ENCODE measurements around the gene SMAD5. TPM values are rescaled to one million over a fixed set of nuclear protein-coding genes. Genes with fewer than 3 reads are reported as not detected.

The SMAD5 gene
- total RNA-seq, 1 donor from 2014 or later: 71.3 TPM

DNA sequence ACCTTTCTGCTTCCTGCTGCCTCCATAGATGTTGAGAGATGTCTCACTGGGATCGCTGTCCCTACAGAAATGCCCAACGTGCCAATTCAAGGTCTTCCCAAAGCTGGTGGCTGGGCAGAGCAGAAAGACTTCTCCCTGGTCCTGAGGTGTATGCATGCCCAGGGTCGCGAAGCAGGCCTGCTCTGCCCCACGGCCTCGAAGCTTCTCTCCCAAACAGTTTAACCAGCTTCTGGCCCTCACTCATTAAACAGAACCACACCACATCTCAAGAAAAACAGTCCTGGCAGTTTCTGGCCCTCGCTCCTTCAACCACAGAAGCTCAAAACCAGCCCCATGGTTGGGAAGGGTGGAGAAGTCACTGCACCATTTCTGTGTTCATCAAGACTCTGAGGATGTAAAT, 75.0 kb downstream of the SMAD5 start:
- Mint-ChIP-seq H3K27me3 (ENCODE audit: low read depth, unreplicated experiment) (peaks cover 23% of the 10 kb centered on the region), H3K4me1 (ENCODE audit: low read depth, unreplicated experiment) (peaks cover 7% of the 10 kb centered on the region), H3K36me3 (ENCODE audit: low read depth, unreplicated experiment) (peaks cover 44% of the 10 kb centered on the region), H3K27ac (ENCODE audit: unreplicated experiment) (no peak overlapping the region), H3K4me3 (ENCODE audit: unreplicated experiment) (no peak overlapping the region), H3K9me3 (ENCODE audit: unreplicated experiment) (peaks cover 19% of the 10 kb centered on the region)
- no peak overlapping the region for H2AFZ ChIP-seq (ENCODE audit: low read depth, low read length)
- DNase-seq (ENCODE audit: low read depth): no peak
- H3K36me3 ChIP-seq (ENCODE audit: insufficient read depth, low read length): no peaks in the 10 kb centered on the region
- peaks cover 10% of the 10 kb centered on the region for H3K4me1 ChIP-seq (ENCODE audit: insufficient read depth, low read length)
- no peaks in the 10 kb centered on the region for H3K79me2 ChIP-seq (ENCODE audit: insufficient read depth, low read length)
- H4K20me1 ChIP-seq (ENCODE audit: insufficient read depth, low read length): no peaks in the 10 kb centered on the region
- H3K9me3 ChIP-seq (ENCODE audit: insufficient read depth, low read depth, low read length): peaks cover 4% of the 10 kb centered on the region
- FAIRE-seq: no peak
- TF ChIP-seq, protein P1, sequence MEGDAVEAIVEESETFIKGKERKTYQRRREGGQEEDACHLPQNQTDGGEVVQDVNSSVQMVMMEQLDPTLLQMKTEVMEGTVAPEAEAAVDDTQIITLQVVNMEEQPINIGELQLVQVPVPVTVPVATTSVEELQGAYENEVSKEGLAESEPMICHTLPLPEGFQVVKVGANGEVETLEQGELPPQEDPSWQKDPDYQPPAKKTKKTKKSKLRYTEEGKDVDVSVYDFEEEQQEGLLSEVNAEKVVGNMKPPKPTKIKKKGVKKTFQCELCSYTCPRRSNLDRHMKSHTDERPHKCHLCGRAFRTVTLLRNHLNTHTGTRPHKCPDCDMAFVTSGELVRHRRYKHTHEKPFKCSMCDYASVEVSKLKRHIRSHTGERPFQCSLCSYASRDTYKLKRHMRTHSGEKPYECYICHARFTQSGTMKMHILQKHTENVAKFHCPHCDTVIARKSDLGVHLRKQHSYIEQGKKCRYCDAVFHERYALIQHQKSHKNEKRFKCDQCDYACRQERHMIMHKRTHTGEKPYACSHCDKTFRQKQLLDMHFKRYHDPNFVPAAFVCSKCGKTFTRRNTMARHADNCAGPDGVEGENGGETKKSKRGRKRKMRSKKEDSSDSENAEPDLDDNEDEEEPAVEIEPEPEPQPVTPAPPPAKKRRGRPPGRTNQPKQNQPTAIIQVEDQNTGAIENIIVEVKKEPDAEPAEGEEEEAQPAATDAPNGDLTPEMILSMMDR (IDR thresholded peaks at IDR 0.05; ENCODE audit: insufficient read depth, low read depth, low read length): no peak
- TF ChIP-seq EZH2 (IDR thresholded peaks at IDR 0.05; ENCODE audit: insufficient read depth, low read length): no peak
- no peak overlapping the region for H3K27ac ChIP-seq (ENCODE audit: low read depth, low read length)
- H3K4me2 ChIP-seq (ENCODE audit: low read length): no peak overlapping the region
- no peak overlapping the region for H3K9ac ChIP-seq (ENCODE audit: low read length)
- H3K4me3 ChIP-seq (ENCODE audit: insufficient read depth, low read depth, low read length): no peak overlapping the region
- peaks cover 7% of the 10 kb centered on the region for H3K27me3 ChIP-seq (ENCODE audit: insufficient read depth, low read length)

GRCh38 chr5:136208916-136209315, 76.3 kb downstream of the SMAD5 start:
- peaks cover 11% of the 10 kb centered on the region for H3K27me3 ChIP-seq (ENCODE audit: insufficient read depth, low read length)
- H3K27ac Mint-ChIP-seq (ENCODE audit: unreplicated experiment): no peak overlapping the region
- H3K4me2 ChIP-seq (ENCODE audit: low read length): no peak overlapping the region
- peaks cover 23% of the 10 kb centered on the region for H3K27me3 Mint-ChIP-seq (ENCODE audit: low read depth, unreplicated experiment)
- peaks cover 4% of the 10 kb centered on the region for H3K9me3 ChIP-seq (ENCODE audit: insufficient read depth, low read depth, low read length)
- peaks cover 2% of the 10 kb centered on the region for H3K4me1 Mint-ChIP-seq (ENCODE audit: low read depth, unreplicated experiment)
- H3K79me2 ChIP-seq (ENCODE audit: insufficient read depth, low read length): no peaks in the 10 kb centered on the region
- peaks cover 10% of the 10 kb centered on the region for H3K4me1 ChIP-seq (ENCODE audit: insufficient read depth, low read length)
- no peaks in the 10 kb centered on the region for H4K20me1 ChIP-seq (ENCODE audit: insufficient read depth, low read length)
- H3K4me3 ChIP-seq (ENCODE audit: insufficient read depth, low read depth, low read length): no peak overlapping the region
- DNase-seq (ENCODE audit: low read depth): no peak
- H3K27ac ChIP-seq (ENCODE audit: low read depth, low read length): no peak overlapping the region
- FAIRE-seq: no peak
- H3K4me3 Mint-ChIP-seq (ENCODE audit: unreplicated experiment): no peak overlapping the region
- no peak for TF ChIP-seq EZH2 (IDR thresholded peaks at IDR 0.05; ENCODE audit: insufficient read depth, low read length)
- TF ChIP-seq, protein P1 (IDR thresholded peaks at IDR 0.05; ENCODE audit: insufficient read depth, low read depth, low read length): no peak
- no peaks in the 10 kb centered on the region for H3K36me3 ChIP-seq (ENCODE audit: insufficient read depth, low read length)
- peaks cover 15% of the 10 kb centered on the region for H3K9me3 Mint-ChIP-seq (ENCODE audit: unreplicated experiment)
- H2AFZ ChIP-seq (ENCODE audit: low read depth, low read length): no peak overlapping the region
- peaks cover 40% of the 10 kb centered on the region for H3K36me3 Mint-ChIP-seq (ENCODE audit: low read depth, unreplicated experiment)
- no peak overlapping the region for H3K9ac ChIP-seq (ENCODE audit: low read length)

GRCh38 chr5:136209346-136209910, 76.8 kb downstream of the SMAD5 start:
- Histone ChIP-seq H3K4me1 (ENCODE audit: insufficient read depth, low read length) (peaks cover 9% of the 10 kb centered on the region), H3K9ac (ENCODE audit: low read length) (no peak overlapping the region), H3K27me3 (ENCODE audit: insufficient read depth, low read length) (peaks cover 11% of the 10 kb centered on the region), H4K20me1 (ENCODE audit: insufficient read depth, low read length) (no peaks in the 10 kb centered on the region), H3K79me2 (ENCODE audit: insufficient read depth, low read length) (no peaks in the 10 kb centered on the region), H3K36me3 (ENCODE audit: insufficient read depth, low read length) (no peaks in the 10 kb centered on the region), H3K27ac (ENCODE audit: low read depth, low read length) (no peak overlapping the region), H2AFZ (ENCODE audit: low read depth, low read length) (no peak overlapping the region), H3K4me3 (ENCODE audit: insufficient read depth, low read depth, low read length) (no peak overlapping the region), H3K9me3 (ENCODE audit: insufficient read depth, low read depth, low read length) (peaks cover 4% of the 10 kb centered on the region), H3K4me2 (ENCODE audit: low read length) (no peak overlapping the region)
- no peak for FAIRE-seq
- Mint-ChIP-seq H3K27me3 (ENCODE audit: low read depth, unreplicated experiment) (peaks cover 19% of the 10 kb centered on the region), H3K9me3 (ENCODE audit: unreplicated experiment) (peaks cover 12% of the 10 kb centered on the region), H3K27ac (ENCODE audit: unreplicated experiment) (no peak overlapping the region), H3K36me3 (ENCODE audit: low read depth, unreplicated experiment) (peaks cover 39% of the 10 kb centered on the region), H3K4me3 (ENCODE audit: unreplicated experiment) (no peak overlapping the region), H3K4me1 (ENCODE audit: low read depth, unreplicated experiment) (peaks cover 6% of the 10 kb centered on the region)
- DNase-seq (ENCODE audit: low read depth): no peak
- no peak for TF ChIP-seq EZH2 (IDR thresholded peaks at IDR 0.05; ENCODE audit: insufficient read depth, low read length)
- TF ChIP-seq, protein P1 (IDR thresholded peaks at IDR 0.05; ENCODE audit: insufficient read depth, low read depth, low read length): no peak

Measured in astrocyte (in vitro differentiated cells and primary cell).